ENCODE data around the gene ADAMTS12. TPM values are rescaled to one million over a fixed set of nuclear protein-coding genes. Genes with fewer than 3 reads are reported as not detected.

Gene ADAMTS12
- total RNA-seq, 1 experiment from 2014 or later: not detected

- Histone ChIP-seq H3K27me3 (replicated peaks; ENCODE audit: control insufficient read depth, insufficient read depth, low read length) (no peaks in the 10 kb centered on the region), H3K4me1 (no peaks in the 10 kb centered on the region), H3K4me3 (ENCODE audit: low read depth, low read length) (no peak overlapping the region), H3K9me3 (no peaks in the 10 kb centered on the region), H3K36me3 (ENCODE audit: control insufficient read depth, insufficient read depth, low read length) (no peaks in the 10 kb centered on the region)
- peaks cover 9% of the 10 kb centered on the region for H3K27me3 Mint-ChIP-seq (ENCODE audit: insufficient read depth, unreplicated experiment)
- CTCF ChIA-PET: interaction anchor here (0.6 kb wide), 1 partner anchor 9 kb away, joined by 3 read pairs; no protein-coding TSS in a partner anchor
- no peak for DNase-seq
- BruUV-seq (replicated peaks): no TSS peak
- intact Hi-C loops (cut with micrococcal nuclease; ENCODE audit: unreplicated experiment): no loop called here
- H3K4me1 Mint-ChIP-seq (ENCODE audit: low read depth, unreplicated experiment): no peaks in the 10 kb centered on the region
- H3K27ac Mint-ChIP-seq (ENCODE audit: unreplicated experiment): no peak overlapping the region
- no peaks in the 10 kb centered on the region for H3K9me3 Mint-ChIP-seq (ENCODE audit: unreplicated experiment)
- no peak overlapping the region for H3K4me3 Mint-ChIP-seq (ENCODE audit: unreplicated experiment)
- no peaks in the 10 kb centered on the region for H3K36me3 Mint-ChIP-seq (ENCODE audit: insufficient read depth, unreplicated experiment)
- TF ChIP-seq CTCF (IDR thresholded peaks at IDR 0.05; ENCODE audit: insufficient read depth in 1 of 2, low read depth in 1 of 2, low read length in 1 of 2, severe bottlenecking in 1 of 2, unreplicated experiment in 1 of 2): no peak
- POLR2A ChIA-PET: no interaction called here
Observed at GRCh38 chr5:33828626-33829308, 63.0 kb downstream of the ADAMTS12 start.

- Histone ChIP-seq H3K36me3 (ENCODE audit: control insufficient read depth, insufficient read depth, low read length) (no peaks in the 10 kb centered on the region), H3K27me3 (replicated peaks; ENCODE audit: control insufficient read depth, insufficient read depth, low read length) (no peaks in the 10 kb centered on the region), H3K4me3 (ENCODE audit: low read depth, low read length) (no peak overlapping the region), H3K9me3 (no peaks in the 10 kb centered on the region), H3K4me1 (no peaks in the 10 kb centered on the region)
- Mint-ChIP-seq H3K9me3 (ENCODE audit: unreplicated experiment) (no peaks in the 10 kb centered on the region), H3K4me1 (ENCODE audit: low read depth, unreplicated experiment) (no peaks in the 10 kb centered on the region), H3K27me3 (ENCODE audit: insufficient read depth, unreplicated experiment) (peaks cover 9% of the 10 kb centered on the region), H3K36me3 (ENCODE audit: insufficient read depth, unreplicated experiment) (no peaks in the 10 kb centered on the region), H3K4me3 (ENCODE audit: unreplicated experiment) (no peak overlapping the region), H3K27ac (ENCODE audit: unreplicated experiment) (no peak overlapping the region)
- no TSS peak for BruUV-seq (replicated peaks)
- no peak for DNase-seq
- intact Hi-C loops (cut with micrococcal nuclease; ENCODE audit: unreplicated experiment): no loop called here
- CTCF ChIA-PET: no interaction called here
- POLR2A ChIA-PET: no interaction called here
- TF ChIP-seq CTCF (IDR thresholded peaks at IDR 0.05; ENCODE audit: insufficient read depth in 1 of 2, low read depth in 1 of 2, low read length in 1 of 2, severe bottlenecking in 1 of 2, unreplicated experiment in 1 of 2): no peak
Observed at GRCh38 chr5:33827885-33828284, 63.9 kb downstream of the ADAMTS12 start.

GRCh38 chr5:33827018-33827707 is 64.6 kb downstream of the ADAMTS12 start:
- POLR2A ChIA-PET: no interaction called here
- Mint-ChIP-seq H3K27me3 (ENCODE audit: insufficient read depth, unreplicated experiment) (peaks cover 9% of the 10 kb centered on the region), H3K4me1 (ENCODE audit: low read depth, unreplicated experiment) (no peaks in the 10 kb centered on the region), H3K27ac (ENCODE audit: unreplicated experiment) (no peak overlapping the region), H3K4me3 (ENCODE audit: unreplicated experiment) (no peak overlapping the region), H3K9me3 (ENCODE audit: unreplicated experiment) (no peaks in the 10 kb centered on the region), H3K36me3 (ENCODE audit: insufficient read depth, unreplicated experiment) (no peaks in the 10 kb centered on the region)
- TF ChIP-seq CTCF (IDR thresholded peaks at IDR 0.05; ENCODE audit: insufficient read depth in 1 of 2, low read depth in 1 of 2, low read length in 1 of 2, severe bottlenecking in 1 of 2, unreplicated experiment in 1 of 2): no peak
- no peaks in the 10 kb centered on the region for H3K4me1 ChIP-seq
- H3K4me3 ChIP-seq (ENCODE audit: low read depth, low read length): no peak overlapping the region
- intact Hi-C loops (cut with micrococcal nuclease; ENCODE audit: unreplicated experiment): no loop called here
- no peaks in the 10 kb centered on the region for H3K9me3 ChIP-seq
- CTCF ChIA-PET: no interaction called here
- H3K36me3 ChIP-seq (ENCODE audit: control insufficient read depth, insufficient read depth, low read length): no peaks in the 10 kb centered on the region
- DNase-seq: no peak
- H3K27me3 ChIP-seq (replicated peaks; ENCODE audit: control insufficient read depth, insufficient read depth, low read length): no peaks in the 10 kb centered on the region
- no TSS peak for BruUV-seq (replicated peaks)
